Smooth muscle cell (in vitro differentiated cells): ENCODE data around the gene RALGAPA2. TPM values are rescaled to one million over a fixed set of nuclear protein-coding genes. Genes with fewer than 3 reads are reported as not detected.

Experiments
- DNase-seq: peaks from one replicate; lab custom pipeline; 2025; ENCODE audit not compliant: unreplicated experiment; lab: John Stamatoyannopoulos, UW
- H2AFZ ChIP-seq: fragments of 200-600 bp; sonication (generic); 2 replicates; pipeline ENCODE4 v1.6.0; 2016; ENCODE audit warnings: antibody characterized with exemption, low read depth, mild to moderate bottlenecking
- H3F3A ChIP-seq: fragments of 200-600 bp; sonication (generic); 2 replicates; pipeline ENCODE4 v1.6.0; 2017; ENCODE audit warnings: antibody characterized with exemption, low read depth
- H3K27ac ChIP-seq: fragments of 200-600 bp; sonication (generic); 2 replicates; pipeline ENCODE4 v1.5.1; 2016; ENCODE audit warnings: low read depth, mild to moderate bottlenecking
- H3K27me3 ChIP-seq: fragments of 200-600 bp; sonication (generic); 2 replicates; pipeline ENCODE4 v1.6.1; 2016; ENCODE audit warnings: low read depth, mild to moderate bottlenecking
- H3K36me3 ChIP-seq: fragments of 200-600 bp; sonication (generic); 2 replicates; pipeline ENCODE4 v1.5.1; 2016; ENCODE audit warnings: low read depth
- H3K4me1 ChIP-seq: fragments of 200-600 bp; sonication (generic); 2 replicates; pipeline ENCODE4 v1.5.1; 2016; ENCODE audit warnings: low read depth
- H3K4me2 ChIP-seq: fragments of 200-600 bp; sonication (generic); 2 replicates; pipeline ENCODE4 v1.6.0; 2016; ENCODE audit warnings: mild to moderate bottlenecking
- H3K4me3 ChIP-seq: fragments of 200-600 bp; sonication (generic); 2 replicates; pipeline ENCODE4 v1.5.1; 2016; ENCODE audit warnings: mild to moderate bottlenecking
- H3K79me2 ChIP-seq: fragments of 200-600 bp; sonication (generic); 2 replicates; pipeline ENCODE4 v1.6.0; 2016; ENCODE audit warnings: low read depth, mild to moderate bottlenecking
- H3K9ac ChIP-seq: fragments of 200-600 bp; sonication (generic); 2 replicates; pipeline ENCODE4 v1.6.0; 2016; ENCODE audit warnings: low read depth
- H3K9me3 ChIP-seq: fragments of 200-600 bp; sonication (generic); replicated peaks from 2 replicates; pipeline ENCODE4 v1.5.1; 2016; ENCODE audit warnings: low read depth
- H4K20me1 ChIP-seq: fragments of 200-600 bp; sonication (generic); 2 replicates; pipeline ENCODE4 v1.6.0; 2016; ENCODE audit warnings: low read depth
- CTCF ChIP-seq: fragments of 200-600 bp; sonication (generic); IDR thresholded peaks from 2 replicates; pipeline ENCODE4 v1.5.1; 2017; ENCODE audit warnings: borderline replicate concordance, mild to moderate bottlenecking, antibody characterized with exemption; ENCODE audit not compliant: insufficient read depth, poor library complexity, severe bottlenecking
- WGBS: methylation state at CpG from one replicate; pipeline ENCODE4 v1.1.7; 2016; ENCODE audit warnings: low lambda C conversion rate; 5-methylcytosine and 5-hydroxymethylcytosine counted together
- polyA plus RNA-seq: library from polyadenylated mRNA; unstranded; fragments of >200 nt; fragmentation: Nextera tagmentation; extraction: Ambion mirVana; gene quantifications from 2 replicates; pipeline ENCODE4 v1.2.1, GENCODE V29; 2016
- total RNA-seq: library from RNA; depleted of rRNA; stranded (reverse); fragments of >200 nt; gene quantifications from 2 replicates; pipeline ENCODE4 v1.2.3, GENCODE V29; 2014

The RALGAPA2 gene
- total and polyA plus RNA-seq, 2 experiments from 2014 or later, result 3.5 to 6.2 TPM

GRCh38 chr20:20736303-20736702 is 23.9 kb upstream of the RALGAPA2 start:
- H3K27ac ChIP-seq, result no peak overlapping the region
- no peaks in the 10 kb centered on the region for H3K9me3 ChIP-seq
- no peaks in the 10 kb centered on the region for H3F3A ChIP-seq
- TF ChIP-seq CTCF, result no peak
- no peak overlapping the region for H3K4me2 ChIP-seq
- H4K20me1 ChIP-seq, result no peaks in the 10 kb centered on the region
- 96% methylated on average over 6 of the region's 6 CpGs for WGBS
- peaks cover 4% of the 10 kb centered on the region for H3K4me1 ChIP-seq
- H3K9ac ChIP-seq, result no peak overlapping the region
- H3K79me2 ChIP-seq, result no peaks in the 10 kb centered on the region
- DNase-seq, result no peak
- no peaks in the 10 kb centered on the region for H3K36me3 ChIP-seq
- H3K4me3 ChIP-seq, result no peak overlapping the region
- H3K27me3 ChIP-seq, result no peaks in the 10 kb centered on the region
- H2AFZ ChIP-seq, result no peak overlapping the region

DNA sequence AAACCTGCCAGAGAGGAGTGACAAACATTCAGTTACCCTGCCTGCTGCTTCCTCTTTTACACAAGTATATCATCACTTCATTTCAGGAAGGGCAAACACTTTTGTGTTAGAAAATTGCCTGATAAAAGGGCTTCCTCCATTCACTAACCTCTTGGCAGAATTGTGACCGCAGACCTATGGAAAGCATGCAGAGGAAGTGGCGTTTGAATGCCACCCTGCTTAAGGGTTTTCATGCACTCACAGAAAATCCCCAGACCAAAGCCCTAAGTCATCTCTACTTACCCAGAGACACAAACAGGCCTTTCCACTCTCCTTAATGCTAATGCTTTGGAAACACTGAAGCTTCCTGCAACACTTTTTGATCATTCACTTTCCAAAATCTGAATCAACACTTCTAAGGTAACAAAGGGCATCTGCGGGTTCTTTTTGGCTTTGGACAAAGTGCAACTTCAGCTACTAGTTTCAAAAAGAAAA is 22.1 kb upstream of the RALGAPA2 start:
- no peak for DNase-seq
- Histone ChIP-seq H3K27ac (peak overlapping the region; percentile 22), H3K4me3 (no peak overlapping the region), H3K9me3 (no peaks in the 10 kb centered on the region), H4K20me1 (no peaks in the 10 kb centered on the region), H3K36me3 (no peaks in the 10 kb centered on the region), H3K4me1 (peaks cover 4% of the 10 kb centered on the region), H2AFZ (peak overlapping the region; percentile 57), H3K79me2 (no peaks in the 10 kb centered on the region), H3K9ac (no peak overlapping the region), H3K27me3 (no peaks in the 10 kb centered on the region), H3F3A (no peaks in the 10 kb centered on the region), H3K4me2 (no peak overlapping the region)
- no peak for TF ChIP-seq CTCF
- 54% methylated on average over 3 of the region's 3 CpGs for WGBS

- H3K36me3 ChIP-seq, result no peaks in the 10 kb centered on the region
- H3K4me3 ChIP-seq, result no peak overlapping the region
- no peak for DNase-seq
- H3K79me2 ChIP-seq, result no peaks in the 10 kb centered on the region
- H2AFZ ChIP-seq, result no peak overlapping the region
- WGBS, result 100% methylated on average over 1 of the region's 1 CpG
- H3K27ac ChIP-seq, result no peak overlapping the region
- no peaks in the 10 kb centered on the region for H3F3A ChIP-seq
- TF ChIP-seq CTCF, result no peak
- H3K4me1 ChIP-seq, result peaks cover 4% of the 10 kb centered on the region
- no peak overlapping the region for H3K9ac ChIP-seq
- no peaks in the 10 kb centered on the region for H3K27me3 ChIP-seq
- H3K9me3 ChIP-seq, result no peaks in the 10 kb centered on the region
- no peak overlapping the region for H3K4me2 ChIP-seq
- H4K20me1 ChIP-seq, result no peaks in the 10 kb centered on the region
Measured at GRCh38 chr20:20733943-20734342, 21.5 kb upstream of the RALGAPA2 start.

DNA sequence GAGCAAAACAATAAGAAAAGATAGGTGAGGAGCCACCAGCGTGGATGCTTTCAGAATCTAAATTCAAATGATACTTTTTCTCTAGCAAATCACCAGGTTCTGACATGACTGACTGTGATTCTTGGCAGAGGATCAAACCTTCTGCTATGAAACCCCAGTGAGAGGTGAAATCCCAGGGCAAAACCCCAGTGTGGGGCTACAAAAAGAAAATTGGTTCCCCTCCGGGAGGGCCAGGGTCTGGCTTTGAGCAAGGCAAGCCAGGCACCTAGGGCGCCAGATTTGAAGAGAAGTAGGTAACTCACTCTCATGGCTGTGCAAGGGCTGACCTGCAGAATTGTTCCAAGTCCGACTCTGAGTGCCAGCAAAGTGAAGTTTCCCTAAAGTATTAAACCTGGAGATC is 20.2 kb upstream of the RALGAPA2 start:
- Histone ChIP-seq H3K27ac (no peak overlapping the region), H3K79me2 (no peaks in the 10 kb centered on the region), H3K9ac (no peak overlapping the region), H4K20me1 (no peaks in the 10 kb centered on the region), H2AFZ (no peak overlapping the region), H3K36me3 (no peaks in the 10 kb centered on the region), H3K4me2 (no peak overlapping the region), H3K9me3 (no peaks in the 10 kb centered on the region), H3F3A (no peaks in the 10 kb centered on the region), H3K4me1 (peaks cover 4% of the 10 kb centered on the region), H3K27me3 (no peaks in the 10 kb centered on the region), H3K4me3 (no peak overlapping the region)
- 95% methylated on average over 4 of the region's 4 CpGs for WGBS
- no peak for TF ChIP-seq CTCF
- DNase-seq, result no peak
